ENCODE data around the gene STMP1.

STMP1 gene

DNA sequence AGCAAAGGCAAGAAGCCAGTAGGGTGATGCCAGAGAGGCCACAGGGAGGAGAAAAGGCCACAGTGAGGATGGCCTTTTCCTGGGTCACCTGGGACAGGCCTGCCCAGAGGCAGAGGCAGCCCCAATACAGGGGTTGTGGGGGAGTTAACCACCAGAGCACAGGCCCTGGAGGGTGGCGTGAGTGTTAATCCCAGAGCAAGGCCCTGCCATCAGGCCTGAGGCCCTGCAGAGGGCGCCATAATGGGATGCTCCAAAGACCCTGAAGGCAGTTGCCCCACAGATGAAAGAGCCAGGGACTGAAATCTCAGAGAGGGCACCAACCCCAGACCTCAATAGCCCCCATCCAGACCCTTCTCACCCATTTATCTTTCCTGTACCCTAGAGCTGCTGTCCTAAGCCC is 41.8 kb downstream of the STMP1 start:
- FAIRE-seq, result no peak

DNA sequence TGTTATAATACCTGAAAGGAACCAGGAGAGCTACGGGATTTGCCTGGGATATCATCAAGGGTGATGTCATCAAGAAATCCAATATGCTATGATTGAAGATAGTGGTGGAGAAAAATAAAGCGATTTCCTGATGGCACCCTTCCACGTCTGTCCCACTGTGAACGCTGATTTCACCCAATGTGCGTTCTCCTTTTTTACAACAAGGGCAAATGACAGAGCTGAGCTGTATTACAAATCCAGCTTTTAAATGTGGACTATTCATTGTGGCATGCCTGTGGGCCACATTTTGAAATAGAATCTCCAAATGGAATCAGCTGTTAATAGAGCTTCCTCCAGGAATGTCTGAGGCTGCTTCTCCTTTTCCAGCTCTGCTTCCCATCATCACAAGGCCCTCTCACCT is 42.4 kb downstream of the STMP1 start:
- FAIRE-seq, result no peak

DNA sequence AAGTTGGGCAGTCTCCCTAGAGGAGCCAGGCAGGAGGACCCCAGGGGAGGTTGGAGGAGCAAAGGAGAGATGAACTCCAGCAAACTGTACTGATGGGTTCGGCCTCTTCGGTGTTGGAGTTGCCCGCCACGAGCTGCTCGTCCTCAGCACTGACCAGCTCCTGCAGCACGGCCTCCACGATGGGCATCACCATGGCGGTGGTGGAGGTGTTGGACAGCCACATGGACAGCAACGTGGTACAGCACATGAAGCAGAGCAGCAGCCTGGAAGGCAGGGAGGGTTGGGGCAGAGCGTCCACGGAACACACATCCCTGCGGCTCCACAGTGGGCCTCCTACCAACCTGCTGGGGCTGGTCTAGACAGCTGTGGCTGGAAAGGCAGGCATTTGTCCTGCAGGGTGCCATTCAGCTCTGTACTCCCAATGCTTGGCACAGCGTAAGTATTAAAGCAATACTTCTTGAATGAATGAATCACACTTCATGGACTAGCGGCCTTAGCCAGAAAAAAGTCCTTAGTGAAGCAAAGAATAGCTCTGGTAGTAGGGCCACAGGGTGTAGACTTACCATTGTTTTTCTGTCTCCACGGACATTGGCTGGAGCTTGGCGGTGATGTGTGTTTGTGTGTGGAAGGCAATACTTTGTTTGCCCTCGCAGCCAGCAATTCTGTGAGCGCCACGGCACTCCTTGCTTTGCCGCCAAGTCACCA is 43.9 kb downstream of the STMP1 start:
- no peak for FAIRE-seq

DNA sequence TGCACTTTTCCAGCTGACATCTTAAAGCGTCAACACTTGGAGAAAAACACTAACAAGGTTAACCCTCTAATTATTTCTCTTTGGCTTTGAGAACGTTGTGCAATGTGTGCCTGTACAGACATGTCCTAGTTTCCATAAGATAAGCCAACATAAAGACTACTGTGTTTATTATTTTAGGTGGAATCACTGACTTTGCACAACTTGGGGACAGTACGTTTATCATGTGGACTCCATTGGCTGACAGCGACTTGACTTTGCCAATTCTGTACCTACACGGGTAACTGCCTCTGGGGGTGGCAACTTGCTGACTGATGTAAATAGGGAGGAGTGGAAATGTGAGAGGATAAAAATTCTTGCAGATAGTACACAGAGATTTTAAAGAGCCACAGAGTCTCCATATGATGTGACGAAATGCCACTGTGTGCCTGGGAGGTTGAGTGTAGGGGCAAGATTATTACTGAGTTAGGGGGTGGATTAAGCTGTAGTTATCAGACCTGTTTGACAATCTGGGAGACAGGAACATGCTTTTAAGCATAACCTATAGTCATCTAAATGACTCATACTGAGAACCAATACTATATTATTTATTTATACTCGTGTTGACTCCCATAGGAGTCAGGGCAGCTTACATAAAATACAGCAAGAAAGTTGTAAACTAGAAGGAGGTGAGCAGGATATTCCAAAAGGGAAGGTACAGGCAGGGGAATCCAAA is 44.7 kb downstream of the STMP1 start:
- FAIRE-seq, result no peak

DNA sequence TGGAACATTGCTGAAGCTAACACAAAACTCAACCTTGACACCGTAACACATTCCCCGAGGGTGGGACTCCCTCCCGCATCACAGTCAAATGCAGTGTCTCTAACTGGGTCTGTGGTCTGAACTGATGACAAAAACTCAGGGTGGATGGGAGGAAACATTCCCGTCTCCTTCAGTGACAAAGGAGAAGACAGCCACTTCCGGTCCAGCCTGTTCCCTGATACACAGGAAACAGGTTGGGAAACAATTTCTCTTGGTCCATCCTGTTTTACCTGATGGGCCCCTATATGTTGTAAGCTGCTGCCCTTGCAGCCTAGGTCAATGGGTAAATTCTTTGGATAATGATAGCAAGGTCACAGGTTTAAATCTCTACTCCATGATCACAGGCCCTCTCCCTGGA is 45.3 kb downstream of the STMP1 start:
- no peak for FAIRE-seq

DNA sequence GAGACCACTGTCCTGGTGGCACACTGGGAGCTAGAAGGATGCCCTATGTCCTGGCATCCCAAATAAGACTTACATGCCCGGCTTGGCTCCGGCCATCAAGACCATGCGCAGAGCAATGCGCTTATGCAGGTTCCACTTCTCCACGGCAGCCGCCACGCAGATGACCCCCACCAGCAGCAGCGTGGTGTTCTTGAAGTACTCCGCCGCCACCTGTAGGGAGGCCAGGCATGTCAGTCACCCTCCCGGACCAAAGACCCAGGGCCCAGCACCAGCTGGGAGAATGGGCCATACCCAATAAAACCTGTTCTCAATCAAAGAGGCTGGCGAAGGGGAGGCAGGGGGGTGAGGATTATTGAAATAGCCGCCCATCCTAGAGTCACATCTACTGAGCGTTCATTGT is 45.7 kb downstream of the STMP1 start:
- FAIRE-seq, result no peak

DNA sequence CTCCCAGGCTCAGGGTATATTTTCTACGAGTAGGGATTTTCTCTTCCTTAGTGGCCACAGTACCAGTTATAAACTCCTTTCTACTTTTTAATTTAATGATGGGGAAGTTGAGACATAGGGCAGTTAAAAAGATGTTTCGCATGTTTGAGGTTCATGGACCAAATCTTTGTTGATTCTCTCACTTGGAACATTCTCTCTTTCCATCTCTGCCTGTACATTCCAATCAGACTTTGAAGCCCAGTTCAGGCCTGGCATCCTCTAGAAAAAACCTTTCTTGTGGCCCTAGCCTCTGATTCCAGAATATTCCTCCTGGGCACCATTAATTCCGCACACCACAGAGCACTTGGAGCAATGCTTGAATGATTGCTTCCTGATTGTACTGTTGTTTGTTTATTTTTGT is 47.2 kb downstream of the STMP1 start:
- no peak for FAIRE-seq

DNA sequence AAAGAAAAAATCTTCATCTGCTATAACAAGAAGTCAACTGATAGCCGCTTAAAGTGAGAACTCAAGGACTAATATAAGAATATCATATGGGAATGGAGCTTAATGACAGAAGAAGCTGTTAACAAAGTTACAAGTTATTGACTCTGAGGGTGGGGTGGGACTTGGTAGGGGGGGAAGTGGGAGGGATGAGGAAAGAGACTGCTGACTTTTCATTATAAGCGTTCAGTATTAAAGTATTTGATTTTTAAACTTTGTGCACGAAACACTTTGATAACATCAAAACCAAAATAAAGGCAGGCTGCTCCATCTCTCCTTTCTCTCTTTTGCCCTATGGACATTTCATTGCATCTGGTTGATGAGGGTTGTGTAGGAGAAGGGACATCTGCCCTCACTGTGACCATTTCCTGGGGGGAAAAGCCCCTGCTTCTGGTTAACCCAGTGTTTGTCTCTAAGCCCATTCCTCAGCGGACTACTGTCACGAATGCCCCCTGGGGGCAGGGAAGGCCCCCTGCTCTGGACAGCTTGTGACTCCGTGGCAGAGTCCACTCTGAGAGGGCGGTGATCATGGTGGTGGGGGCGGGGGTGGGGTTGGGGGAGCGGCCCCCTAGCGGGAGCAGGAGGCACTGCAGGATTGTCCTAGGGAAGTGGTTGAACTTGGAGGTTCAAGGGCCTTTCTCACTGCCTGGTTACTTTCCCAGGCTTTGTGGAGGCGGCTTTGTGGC is 48.3 kb downstream of the STMP1 start:
- no peak for FAIRE-seq

DNA sequence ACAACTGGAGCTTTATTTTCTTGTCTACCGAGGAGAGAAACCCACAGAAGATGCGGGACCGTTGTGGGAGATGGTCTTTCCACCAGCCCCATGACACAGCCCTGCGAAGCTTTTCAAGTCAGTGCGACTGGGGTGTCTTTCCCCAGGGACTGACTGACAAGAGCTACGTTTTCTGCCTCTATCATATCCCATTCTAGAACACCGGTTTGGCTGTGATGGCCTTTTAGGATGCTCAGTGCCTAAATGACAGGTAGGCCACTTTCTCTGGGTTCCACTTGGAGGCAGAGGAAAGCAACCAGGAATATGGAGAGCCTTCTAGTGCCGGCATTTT is 48.8 kb downstream of the STMP1 start:
- FAIRE-seq, result no peak

DNA sequence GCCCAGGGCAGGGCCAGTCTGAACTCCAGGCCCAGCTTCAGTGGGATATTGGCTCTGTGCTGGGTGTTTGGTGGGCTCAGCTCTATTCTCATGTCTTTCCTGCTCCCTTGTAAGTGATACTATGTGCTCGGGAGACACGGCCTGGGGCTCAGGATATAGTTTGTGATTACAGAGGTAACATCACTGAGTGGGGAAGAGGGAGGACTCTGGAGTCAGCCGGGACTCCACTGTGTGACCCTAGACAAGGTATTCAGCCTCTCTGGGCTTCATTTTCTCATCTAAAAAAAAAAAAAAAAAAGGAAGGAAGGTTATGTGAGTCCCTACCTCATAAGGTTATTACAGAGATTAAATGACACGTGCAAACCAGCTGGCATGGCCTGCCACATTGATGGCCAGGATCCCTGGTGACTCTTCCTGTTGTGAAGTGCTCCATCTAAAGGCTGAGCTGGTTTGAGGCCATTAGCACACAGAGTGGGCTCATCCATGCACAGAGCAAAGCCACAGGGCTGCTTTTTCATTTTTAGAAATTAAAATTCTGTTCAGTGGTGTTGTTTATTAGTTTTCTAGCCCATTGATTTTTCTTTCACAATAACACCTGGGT is 50.0 kb downstream of the STMP1 start:
- FAIRE-seq, result no peak

DNA sequence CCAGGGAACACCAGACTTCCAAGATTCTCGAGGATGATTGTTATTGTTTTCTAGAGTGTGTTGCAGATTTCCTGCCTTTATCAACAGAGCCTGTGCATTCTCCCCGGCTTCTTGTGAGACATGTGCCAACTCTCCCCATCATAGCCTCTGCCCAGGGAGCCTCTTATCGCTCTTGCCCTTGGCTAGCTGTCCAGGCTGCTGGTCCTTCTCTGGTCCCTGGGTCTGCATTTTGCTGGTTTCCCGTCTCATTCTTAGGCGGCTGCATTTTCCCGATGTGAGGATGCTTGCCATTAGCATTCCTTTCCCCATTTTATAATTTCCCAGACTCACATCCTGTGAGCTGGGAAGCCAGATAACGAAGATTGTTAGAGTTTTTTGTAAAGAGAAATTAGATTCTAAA is 50.5 kb downstream of the STMP1 start:
- no peak for FAIRE-seq

DNA sequence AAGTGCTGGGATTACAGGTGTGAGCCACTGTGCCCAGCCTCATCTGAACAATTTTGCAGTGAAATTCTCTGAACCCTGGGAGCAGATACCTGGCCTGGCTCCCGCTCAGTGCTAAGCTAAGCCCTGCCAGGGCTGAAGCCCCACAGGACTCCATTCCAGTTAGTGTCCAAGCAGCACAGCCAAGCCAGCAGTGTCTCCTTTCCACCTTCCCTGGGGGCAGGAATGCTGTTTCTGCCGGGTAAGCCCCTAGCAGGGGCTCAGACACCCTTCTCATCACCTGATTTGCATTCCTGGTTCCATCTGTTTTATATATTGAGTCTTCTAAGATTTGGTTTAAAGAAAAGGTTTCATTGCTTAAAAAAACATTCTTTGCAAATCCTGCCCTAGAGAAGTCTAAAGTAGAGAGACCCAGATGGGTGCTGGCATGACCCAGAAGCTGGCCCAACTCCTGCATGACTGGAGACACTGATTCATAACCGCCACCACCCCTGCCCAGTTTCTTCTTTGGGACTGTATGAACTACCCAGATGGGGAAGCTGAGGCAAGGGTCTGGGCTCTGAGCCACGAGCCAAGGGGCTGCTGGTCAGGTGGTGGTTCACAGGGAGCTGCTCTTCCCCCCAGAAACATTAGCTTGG is 51.6 kb downstream of the STMP1 start:
- FAIRE-seq, result no peak

DNA sequence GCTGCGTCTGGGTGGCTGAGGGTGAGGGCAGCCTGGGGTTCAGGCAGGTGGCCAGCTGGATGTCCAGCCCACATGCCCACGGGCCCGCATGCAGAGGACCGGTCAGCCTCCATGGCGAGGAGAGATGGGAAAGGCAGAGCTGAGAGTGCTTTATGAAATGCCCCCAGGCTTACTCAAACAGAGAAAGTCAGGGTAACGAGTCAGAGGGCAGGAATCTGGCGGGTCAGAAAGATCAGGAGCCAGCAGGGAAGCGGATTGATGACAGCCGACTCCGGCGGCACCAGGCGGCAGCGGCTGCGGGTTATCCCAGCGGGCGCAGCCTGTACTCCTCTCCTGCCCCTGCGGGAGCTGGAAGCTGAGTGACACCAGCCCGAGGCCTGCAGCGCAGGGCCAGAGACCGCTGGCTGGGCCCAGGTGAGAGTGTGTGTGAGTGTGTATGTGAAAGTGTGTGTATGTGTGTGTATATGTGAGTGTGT is 52.3 kb downstream of the STMP1 start:
- no peak for FAIRE-seq

DNA sequence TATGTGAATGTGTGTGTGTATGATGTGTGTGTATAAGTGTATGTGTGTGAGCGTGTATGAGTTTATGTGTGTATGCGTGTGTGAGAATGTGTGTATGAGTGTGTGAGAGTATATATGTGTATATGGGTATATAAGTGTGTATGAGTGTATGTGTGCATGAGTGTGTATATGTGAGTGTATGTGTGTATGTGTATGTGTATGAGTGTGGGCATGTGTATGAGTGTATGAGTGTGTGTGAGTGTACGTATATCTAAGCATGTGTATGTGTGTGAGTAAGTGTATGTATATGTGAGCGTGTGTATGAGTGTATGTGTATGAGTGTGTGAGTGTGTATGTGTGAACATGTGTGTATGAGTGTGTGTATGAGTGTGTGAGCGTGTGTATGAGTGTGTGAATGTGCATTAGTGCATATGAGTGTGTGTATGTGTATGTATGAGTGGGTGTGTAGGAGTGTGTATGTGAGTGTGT is 52.8 kb downstream of the STMP1 start:
- no peak for FAIRE-seq

DNA sequence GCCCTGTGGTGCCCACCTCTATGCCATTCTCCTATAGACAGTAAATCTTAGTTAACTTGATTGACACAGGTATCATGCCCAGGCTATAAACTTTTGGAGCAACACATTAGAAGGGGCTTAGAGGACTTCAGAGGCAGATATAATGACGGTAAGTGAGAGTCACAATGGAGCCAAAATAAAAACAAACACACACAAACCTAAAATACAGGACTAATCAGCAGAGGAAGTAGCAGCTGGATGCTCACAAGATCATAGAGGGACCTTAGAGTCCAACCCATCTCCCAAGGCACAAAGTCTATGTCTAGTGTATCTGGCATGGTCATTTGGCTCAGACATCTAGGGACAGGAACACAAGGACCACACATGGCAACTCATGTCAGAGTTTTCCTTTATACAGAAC is 53.4 kb downstream of the STMP1 start:
- FAIRE-seq, result no peak

DNA sequence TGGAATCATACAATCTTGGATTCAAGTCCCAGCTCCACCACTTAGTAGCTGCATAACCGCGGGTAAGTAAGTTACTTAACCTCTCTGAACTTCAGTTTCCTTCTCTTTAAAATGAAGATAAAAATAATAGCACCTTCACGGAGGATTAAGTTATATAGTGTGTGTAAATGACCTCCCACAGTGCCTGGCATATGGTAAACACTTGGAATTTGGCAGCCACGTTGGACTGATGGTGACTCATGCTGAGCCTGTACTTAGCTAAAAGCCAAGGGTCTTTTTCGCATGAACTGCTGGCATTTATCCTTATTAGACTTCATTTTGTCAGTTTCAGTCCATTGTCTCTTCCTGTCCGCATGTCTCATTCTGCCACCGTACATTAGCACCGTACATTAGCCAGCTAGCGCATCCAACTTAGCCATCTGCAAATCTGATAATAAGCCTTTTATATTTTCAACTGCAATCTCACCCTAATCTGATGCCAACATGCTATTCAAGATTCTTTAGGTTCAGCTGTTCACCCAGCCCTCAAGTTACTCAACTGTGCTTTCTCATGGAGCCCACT is 54.4 kb downstream of the STMP1 start:
- FAIRE-seq, result no peak

DNA sequence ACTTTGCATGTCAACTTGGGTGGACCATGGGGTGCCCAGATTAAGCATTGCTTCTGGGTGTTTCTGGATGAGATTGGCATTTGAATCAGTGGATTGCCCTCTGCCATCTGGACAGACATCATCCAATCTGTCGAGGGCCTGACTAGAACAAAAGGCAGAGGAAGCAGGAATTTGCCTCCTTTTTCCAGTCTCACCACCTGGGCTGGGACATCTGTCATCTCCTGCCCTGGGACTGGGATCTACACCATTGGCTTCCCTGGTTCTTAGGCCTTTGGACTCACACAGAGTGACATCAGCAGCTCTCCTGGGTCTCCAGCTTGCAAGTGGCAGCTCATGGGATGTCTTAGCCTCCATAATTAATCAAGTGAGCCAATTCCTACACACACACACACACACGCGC is 55.4 kb downstream of the STMP1 start:
- no peak for FAIRE-seq

DNA sequence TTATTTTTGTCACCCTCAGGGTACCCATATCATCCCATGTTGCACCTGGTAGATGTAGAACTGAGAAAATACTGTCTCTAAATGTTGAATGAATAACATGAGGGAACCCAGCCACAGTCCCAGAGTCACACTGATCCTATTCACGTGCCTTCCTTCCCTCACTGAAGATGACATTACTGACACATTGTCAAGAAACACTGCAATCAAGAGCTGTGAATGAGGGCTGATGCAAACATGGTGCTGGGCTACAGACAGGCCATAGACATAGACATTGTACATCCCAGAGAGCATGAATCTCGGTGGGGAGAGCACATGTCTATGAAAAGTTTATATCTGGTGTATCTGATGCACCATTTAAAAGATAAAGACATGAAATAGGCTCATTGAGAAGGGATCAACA is 55.9 kb downstream of the STMP1 start:
- no peak for FAIRE-seq

DNA sequence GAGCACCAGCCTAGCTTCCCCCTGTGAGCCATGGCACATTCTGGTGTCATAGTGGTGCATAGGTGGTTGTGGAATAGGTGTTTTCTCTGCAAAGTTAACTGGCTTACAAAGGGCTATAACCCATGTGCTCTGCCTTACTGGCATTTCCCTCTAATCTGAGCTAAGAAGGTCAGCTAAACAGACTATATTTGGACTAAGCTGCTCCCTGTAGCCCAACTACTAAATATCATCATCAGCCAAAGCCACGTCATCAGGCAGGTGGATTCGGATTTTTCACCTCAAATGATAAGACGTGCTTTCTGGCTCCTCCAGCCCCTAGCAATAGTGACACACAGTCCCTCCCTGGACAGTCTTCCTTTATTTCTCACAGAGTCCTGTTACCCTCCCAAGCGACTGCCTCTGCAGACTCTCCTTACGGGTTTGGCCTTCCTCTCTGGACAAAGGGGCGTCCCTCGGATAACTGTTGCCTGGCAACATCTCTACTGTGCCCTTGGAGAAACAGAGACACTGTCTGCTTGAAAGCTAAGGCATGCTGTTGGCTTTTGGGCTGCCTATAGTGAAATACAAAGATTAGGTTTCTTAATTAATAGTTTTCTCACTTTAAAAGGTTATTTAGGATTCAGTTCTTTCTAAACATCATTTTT is 56.6 kb downstream of the STMP1 start:
- no peak for FAIRE-seq

DNA sequence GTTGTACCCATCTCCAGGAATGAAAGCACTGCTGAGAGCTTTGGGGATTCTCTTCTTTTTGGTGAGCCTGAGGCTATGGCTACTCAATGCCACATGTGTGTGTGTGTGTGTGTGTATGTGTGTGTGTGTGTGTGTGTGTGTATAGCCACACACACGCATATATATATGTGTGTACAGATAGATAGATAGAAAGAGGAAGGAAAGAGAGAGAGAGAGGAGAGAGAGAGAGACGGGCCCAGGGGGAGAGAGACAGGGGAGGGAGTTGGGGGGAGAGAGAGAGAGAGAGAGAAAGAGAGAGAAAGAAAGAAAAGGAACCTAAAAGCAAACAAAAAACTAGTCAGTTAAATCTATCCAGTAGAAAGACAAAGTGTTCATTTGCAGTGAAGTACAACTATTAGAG is 57.4 kb downstream of the STMP1 start:
- no peak for FAIRE-seq

DNA sequence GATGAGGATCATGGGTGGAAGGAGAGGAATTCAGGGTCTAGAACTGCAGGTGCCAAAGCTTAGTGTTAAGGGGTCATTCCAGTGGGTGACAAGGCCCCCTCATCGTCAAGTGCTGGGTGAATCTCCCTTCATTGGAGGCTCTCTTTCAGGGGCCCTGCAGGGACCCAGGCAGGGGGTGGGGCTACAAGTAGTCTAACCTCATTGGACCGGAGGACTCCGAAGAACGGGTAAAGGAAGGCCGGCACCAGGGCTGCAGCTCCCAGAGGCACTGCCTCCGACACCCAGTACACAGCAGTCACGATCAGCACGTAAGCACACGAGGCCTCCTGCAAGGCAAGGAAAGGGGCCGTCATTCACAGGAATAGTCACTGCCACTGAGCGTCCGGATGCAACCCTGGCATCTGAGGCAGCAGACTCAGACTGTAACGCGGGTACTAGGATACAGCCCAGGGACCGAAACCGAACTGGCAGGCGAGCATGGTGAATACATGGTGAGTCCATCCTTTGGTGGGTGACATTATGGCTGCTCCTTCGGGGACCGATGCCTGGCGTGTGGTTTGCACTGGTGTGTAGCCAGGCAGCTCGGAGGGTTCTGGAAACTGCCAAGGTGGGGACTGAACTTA is 59.0 kb downstream of the STMP1 start:
- no peak for FAIRE-seq

DNA sequence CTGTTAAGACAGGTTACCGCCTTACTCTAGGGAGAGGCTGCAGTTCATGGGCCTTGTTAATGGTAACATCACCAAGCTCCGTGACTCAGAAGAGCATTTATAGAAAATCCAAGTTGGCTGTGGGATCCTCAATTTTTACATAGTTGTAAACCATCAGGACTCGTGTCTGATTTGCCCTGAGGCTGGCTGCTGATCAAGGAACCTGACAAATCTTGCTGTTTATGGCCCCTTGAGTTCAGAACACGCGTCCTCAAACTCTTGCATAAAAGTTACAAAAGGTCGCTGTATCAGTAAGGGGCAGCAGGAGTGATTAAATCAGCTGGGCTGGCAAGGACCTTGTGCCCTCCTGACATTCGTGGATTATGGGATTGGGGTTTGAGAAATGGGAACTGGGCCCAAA is 61.1 kb downstream of the STMP1 start:
- no peak for FAIRE-seq
